WTC11 (cell line): ENCODE measurements around the gene XNDC1N. TPM values are rescaled to one million over a fixed set of nuclear protein-coding genes. Genes with fewer than 3 reads are reported as not detected.

Experiments used
- AFF4 ChIP-seq: sonication (generic); formaldehyde crosslinking; IDR thresholded peaks from 2 replicates; pipeline ENCODE4 v1.8.1; 2023; ENCODE audit warnings: mild to moderate bottlenecking, missing genetic modification reagents, borderline replicate concordance
- CREM ChIP-seq: sonication (generic); formaldehyde crosslinking; IDR thresholded peaks from 2 replicates; pipeline ENCODE4 v1.8.1; 2022; ENCODE audit warnings: mild to moderate bottlenecking, missing genetic modification reagents, moderate library complexity
- E2F5 ChIP-seq: sonication (generic); formaldehyde crosslinking; IDR thresholded peaks from 2 replicates; pipeline ENCODE4 v1.8.1; 2022; ENCODE audit warnings: mild to moderate bottlenecking, moderate library complexity, missing genetic modification reagents
- GABPB1 ChIP-seq: sonication (generic); formaldehyde crosslinking; IDR thresholded peaks from 2 replicates; pipeline ENCODE4 v1.8.1; 2023; ENCODE audit warnings: mild to moderate bottlenecking, missing genetic modification reagents
- MYBL2 ChIP-seq: sonication (generic); formaldehyde crosslinking; IDR thresholded peaks from 2 replicates; pipeline ENCODE4 v1.8.1; 2023; ENCODE audit warnings: mild to moderate bottlenecking, moderate library complexity, missing genetic modification reagents
- NFE2L1 ChIP-seq: sonication (generic); formaldehyde crosslinking; IDR thresholded peaks from 2 replicates; pipeline ENCODE4 v1.8.1; 2023; ENCODE audit warnings: missing genetic modification reagents
- NR2C2 ChIP-seq: sonication (generic); formaldehyde crosslinking; IDR thresholded peaks from 2 replicates; pipeline ENCODE4 v1.8.0; 2022; ENCODE audit warnings: mild to moderate bottlenecking, missing genetic modification reagents
- OVOL2 ChIP-seq: fragments of 250-450 bp; sonication (Bioruptor Pico); IDR thresholded peaks from 2 replicates; pipeline ENCODE4 v1.9.0; 2021; ENCODE audit warnings: mild to moderate bottlenecking, borderline replicate concordance
- TEAD1 ChIP-seq: sonication (generic); formaldehyde crosslinking; IDR thresholded peaks from 2 replicates; pipeline ENCODE4 v1.8.0; 2022; ENCODE audit warnings: mild to moderate bottlenecking, missing genetic modification reagents
- ZBTB43 ChIP-seq: sonication (generic); formaldehyde crosslinking; IDR thresholded peaks from 2 replicates; pipeline ENCODE4 v1.8.1; 2023; ENCODE audit warnings: mild to moderate bottlenecking, missing genetic modification reagents
- ZNF138 ChIP-seq: sonication (generic); formaldehyde crosslinking; conservative IDR thresholded peaks from 2 replicates; pipeline ENCODE4 v1.8.1; 2022; ENCODE audit warnings: mild to moderate bottlenecking, moderate library complexity, missing genetic modification reagents
- ZNF232 ChIP-seq: sonication (generic); formaldehyde crosslinking; IDR thresholded peaks from 2 replicates; pipeline ENCODE4 v1.8.0; 2022; ENCODE audit warnings: mild to moderate bottlenecking, missing genetic modification reagents
- ZNF416 ChIP-seq: fragments of 250-450 bp; sonication (Bioruptor Pico); IDR thresholded peaks from 2 replicates; pipeline ENCODE4 v1.9.0; 2021; ENCODE audit warnings: mild to moderate bottlenecking, inconsistent platforms
- ZNF512 ChIP-seq: sonication (generic); formaldehyde crosslinking; IDR thresholded peaks from 2 replicates; pipeline ENCODE4 v1.8.1; 2022; ENCODE audit warnings: missing genetic modification reagents, borderline replicate concordance
- total RNA-seq: library from RNA; stranded (reverse); gene quantifications from 3 replicates; pipeline ENCODE4 v1.2.3, GENCODE V29; 2021
- TF ChIP-seq, protein P1 (sequence below): fragments of 250-450 bp; sonication (Bioruptor Pico); IDR thresholded peaks from 2 replicates; pipeline ENCODE4 v2.1.2; 2022; ENCODE audit warnings: mild to moderate bottlenecking, moderate library complexity
- TF ChIP-seq, protein P2 (sequence below): fragments of 250-450 bp; sonication (Bioruptor Pico); IDR thresholded peaks from 2 replicates; pipeline ENCODE4 v1.9.0; 2021; ENCODE audit warnings: mild to moderate bottlenecking

Gene XNDC1N
- total RNA-seq, 1 experiment from 2014 or later = 10.6 TPM

DNA sequence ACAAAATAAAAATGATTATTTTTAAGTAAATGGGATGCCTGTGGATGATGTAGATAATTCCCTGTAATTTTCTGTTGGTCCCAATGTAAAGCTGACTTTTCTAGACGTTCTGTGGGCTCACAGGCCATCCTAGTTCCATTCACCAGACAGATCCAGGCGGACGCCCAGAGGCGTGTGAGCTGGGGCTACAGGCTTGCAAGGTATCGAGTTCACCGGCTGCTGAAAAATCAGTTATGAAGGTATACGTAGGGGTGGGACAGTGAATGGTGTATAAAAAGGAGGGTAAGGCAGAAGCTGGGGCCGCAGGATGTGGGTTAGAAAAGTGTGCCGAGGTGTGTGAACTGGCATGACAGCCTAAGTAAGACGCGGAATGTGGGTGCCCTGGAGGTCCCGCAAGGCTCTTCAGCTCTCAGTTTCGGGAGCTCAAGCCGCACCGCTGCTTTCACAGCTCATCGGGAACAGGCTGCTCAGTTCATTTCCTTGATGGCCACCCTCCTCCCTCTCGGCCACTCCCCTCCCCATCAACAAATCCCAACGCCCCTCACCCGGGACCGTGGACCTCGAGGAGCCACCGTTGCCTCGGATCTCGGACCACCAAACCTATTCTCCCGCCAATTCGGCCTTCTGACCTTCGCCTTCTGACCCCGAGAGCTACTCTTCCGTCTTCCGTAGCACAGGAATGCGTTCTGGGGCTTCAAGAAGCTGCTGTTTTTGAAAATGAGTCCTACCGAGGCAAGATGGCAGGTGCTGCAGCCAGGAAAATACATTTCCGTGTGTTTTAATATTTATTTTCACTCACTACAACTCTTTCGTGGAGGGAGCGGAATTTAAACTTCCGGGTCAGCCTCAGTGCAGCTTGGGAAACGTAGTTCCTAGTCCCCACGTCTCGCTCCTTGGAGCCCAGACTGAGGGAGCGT, at the start of gene XNDC1N (continued):
- TF ChIP-seq GABPB1 (CRISPR knock-in tag) = peak; percentile 70; the same call in 1 of the 2 replicates
- peak; percentile 53; the same call in 1 of the 2 replicates for TF ChIP-seq NFE2L1 (CRISPR knock-in tag)
- no peak for TF ChIP-seq ZNF512 (CRISPR knock-in tag)
- peak; percentile 84 for TF ChIP-seq E2F5
- TF ChIP-seq, protein P1, sequence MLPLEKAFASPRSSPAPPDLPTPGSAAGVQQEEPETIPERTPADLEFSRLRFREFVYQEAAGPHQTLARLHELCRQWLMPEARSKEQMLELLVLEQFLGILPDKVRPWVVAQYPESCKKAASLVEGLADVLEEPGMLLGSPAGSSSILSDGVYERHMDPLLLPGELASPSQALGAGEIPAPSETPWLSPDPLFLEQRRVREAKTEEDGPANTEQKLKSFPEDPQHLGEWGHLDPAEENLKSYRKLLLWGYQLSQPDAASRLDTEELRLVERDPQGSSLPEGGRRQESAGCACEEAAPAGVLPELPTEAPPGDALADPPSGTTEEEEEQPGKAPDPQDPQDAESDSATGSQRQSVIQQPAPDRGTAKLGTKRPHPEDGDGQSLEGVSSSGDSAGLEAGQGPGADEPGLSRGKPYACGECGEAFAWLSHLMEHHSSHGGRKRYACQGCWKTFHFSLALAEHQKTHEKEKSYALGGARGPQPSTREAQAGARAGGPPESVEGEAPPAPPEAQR (CRISPR knock-in tag) = no peak
- no peak for TF ChIP-seq OVOL2 (CRISPR knock-in tag)
- no peak for TF ChIP-seq ZNF138 (CRISPR knock-in tag)
- no peak for TF ChIP-seq AFF4
- TF ChIP-seq ZBTB43 = 0 out of 2 replicates have a peak, but pooled peaks have one; percentile 22
- TF ChIP-seq TEAD1 (CRISPR knock-in tag) = no peak
- peak; percentile 22 for TF ChIP-seq MYBL2 (CRISPR knock-in tag)
- TF ChIP-seq CREM (CRISPR knock-in tag) = no peak
- TF ChIP-seq, protein P2, sequence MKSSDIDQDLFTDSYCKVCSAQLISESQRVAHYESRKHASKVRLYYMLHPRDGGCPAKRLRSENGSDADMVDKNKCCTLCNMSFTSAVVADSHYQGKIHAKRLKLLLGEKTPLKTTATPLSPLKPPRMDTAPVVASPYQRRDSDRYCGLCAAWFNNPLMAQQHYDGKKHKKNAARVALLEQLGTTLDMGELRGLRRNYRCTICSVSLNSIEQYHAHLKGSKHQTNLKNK = no peak
- peak; percentile 99 for TF ChIP-seq NR2C2 (CRISPR knock-in tag)
- no peak for TF ChIP-seq ZNF232 (CRISPR knock-in tag)
- TF ChIP-seq ZNF416 (CRISPR knock-in tag) = no peak; the same call in 1 of the 2 replicates
